ENCODE measurements around the gene PCDH1. TPM values are rescaled to one million over a fixed set of nuclear protein-coding genes. Genes with fewer than 3 reads are reported as not detected.
"Not testable (repeated sequence)": the region's sequence is repeated elsewhere in the genome, so short reads cannot be mapped to it uniquely, and the experiment has no call there.

The PCDH1 gene
- total RNA-seq, 1 experiment from 2014 or later, result 41.1 TPM

GRCh38 chr5:141903261-141903660 is 25.1 kb upstream of the PCDH1 start:
- in situ Hi-C loops (cut with HindIII; ENCODE audit: low pct_unique_long_range_greater_than_20kb, low sequenced_read_pairs), result no loop called here
- DNase-seq (ENCODE audit: low read depth), result no peak

GRCh38 chr5:141902015-141902814 is 24.0 kb upstream of the PCDH1 start:
- in situ Hi-C loops (cut with HindIII; ENCODE audit: low pct_unique_long_range_greater_than_20kb, low sequenced_read_pairs), result no loop called here

DNA sequence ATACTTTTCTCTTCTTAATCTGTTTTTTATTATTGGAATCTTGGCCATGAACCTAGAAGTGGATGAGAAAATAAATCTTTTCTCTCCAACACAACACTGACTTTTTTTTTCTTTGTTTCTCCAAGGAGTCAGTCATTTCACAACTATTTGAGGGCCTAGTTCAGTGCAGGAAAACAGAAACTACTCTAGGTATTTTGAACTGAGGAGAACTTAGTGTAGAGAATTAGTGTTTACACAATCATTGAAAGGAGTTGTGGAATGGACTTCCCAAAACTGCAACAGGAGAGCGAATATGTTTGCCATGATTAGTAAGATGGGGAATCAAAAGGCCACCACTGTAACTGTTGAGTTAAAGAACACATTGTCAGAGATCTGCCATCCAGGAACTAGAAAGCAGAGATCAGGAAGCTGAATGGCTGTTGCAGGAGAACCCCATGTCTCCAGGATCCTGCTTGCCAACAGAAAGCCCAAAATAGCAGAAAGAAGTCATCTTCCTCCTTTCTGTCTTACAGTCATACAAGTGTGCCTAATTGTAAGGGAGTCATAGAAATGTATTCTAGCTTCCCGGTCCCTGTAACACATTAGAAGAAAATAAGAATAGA is 20.3 kb upstream of the PCDH1 start:
- DNase-seq (ENCODE audit: low read depth), result no peak
- in situ Hi-C loops (cut with HindIII; ENCODE audit: low pct_unique_long_range_greater_than_20kb, low sequenced_read_pairs), result no loop called here

More at GRCh38 chr5:141902015-141902814, 24.0 kb upstream of the PCDH1 start:
- DNase-seq (ENCODE audit: low read depth), result no peak

DNA sequence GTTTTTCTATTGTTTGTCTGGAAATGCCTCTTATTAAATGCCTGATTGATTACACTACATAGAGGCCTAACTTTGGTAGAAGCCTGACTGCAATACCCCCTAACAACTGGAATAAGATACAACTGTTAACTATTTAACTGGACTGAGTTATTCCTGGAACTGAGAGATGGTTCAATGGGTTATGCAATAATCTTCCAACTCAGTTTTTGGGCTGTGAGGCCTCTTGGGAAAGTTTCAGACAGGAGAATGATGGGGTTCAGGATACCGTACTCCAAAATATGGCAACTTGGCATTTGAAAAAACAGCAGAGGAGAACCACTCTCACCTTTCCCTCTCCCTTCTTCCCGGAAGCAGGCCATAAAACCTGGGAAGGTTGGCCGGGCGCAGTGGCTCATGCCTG is 19.2 kb upstream of the PCDH1 start:
- no peak for DNase-seq (ENCODE audit: low read depth)
- in situ Hi-C loops (cut with HindIII; ENCODE audit: low pct_unique_long_range_greater_than_20kb, low sequenced_read_pairs), result no loop called here

GRCh38 chr5:141890429-141890828 is 12.2 kb upstream of the PCDH1 start:
- in situ Hi-C loops (cut with HindIII; ENCODE audit: low pct_unique_long_range_greater_than_20kb, low sequenced_read_pairs); DNase-seq (ENCODE audit: low read depth): not testable (repeated sequence)

GRCh38 chr5:141889282-141889871 is 11.2 kb upstream of the PCDH1 start:
- DNase-seq (ENCODE audit: low read depth), result no peak
- in situ Hi-C loops (cut with HindIII; ENCODE audit: low pct_unique_long_range_greater_than_20kb, low sequenced_read_pairs), result no loop called here

- in situ Hi-C loops (cut with HindIII; ENCODE audit: low pct_unique_long_range_greater_than_20kb, low sequenced_read_pairs), result no loop called here
These were observed 5.7 kb upstream of the PCDH1 start for GRCh38 chr5:141883892-141884318.

GRCh38 chr5:141883184-141883891 is 5.1 kb upstream of the PCDH1 start:
- peak; percentile 28 for DNase-seq (ENCODE audit: low read depth)
- in situ Hi-C loops (cut with HindIII; ENCODE audit: low pct_unique_long_range_greater_than_20kb, low sequenced_read_pairs), result no loop called here

More at GRCh38 chr5:141883892-141884318, 5.7 kb upstream of the PCDH1 start:
- no peak for DNase-seq (ENCODE audit: low read depth)

DNA sequence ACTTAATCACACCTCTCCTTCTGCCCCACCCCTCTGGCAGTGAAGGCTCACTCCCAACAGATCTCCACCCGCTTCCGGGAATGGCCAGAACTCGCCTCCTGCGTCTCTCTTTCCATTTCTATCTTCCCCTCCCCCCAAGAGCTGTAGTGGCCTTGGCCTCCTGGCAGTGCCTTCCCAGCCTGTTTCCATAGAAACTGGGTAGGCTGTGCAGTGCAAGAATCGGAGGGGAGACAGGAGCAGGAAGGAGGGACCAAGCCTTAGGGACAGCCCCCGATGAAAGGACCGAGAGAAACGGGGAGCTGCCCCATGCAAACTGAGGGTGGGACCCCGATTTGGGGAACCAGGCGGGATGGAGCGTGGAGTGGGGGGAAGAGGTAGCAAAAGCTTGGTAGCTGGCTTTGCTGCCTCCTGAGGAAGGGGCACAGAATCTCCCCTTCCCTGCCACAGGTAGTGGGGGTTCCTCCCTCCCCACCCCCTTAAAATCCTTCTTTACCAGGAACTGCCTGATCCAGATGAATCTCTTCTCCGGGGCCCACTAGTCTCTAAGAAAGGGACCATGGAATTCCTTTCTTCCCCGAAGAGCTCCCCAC is 4.5 kb upstream of the PCDH1 start:
- in situ Hi-C loops (cut with HindIII; ENCODE audit: low pct_unique_long_range_greater_than_20kb, low sequenced_read_pairs), result no loop called here
- DNase-seq (ENCODE audit: low read depth), result no peak

- in situ Hi-C loops (cut with HindIII; ENCODE audit: low pct_unique_long_range_greater_than_20kb, low sequenced_read_pairs), result no loop called here
- no peak for DNase-seq (ENCODE audit: low read depth)
These were observed 3.7 kb upstream of the PCDH1 start for GRCh38 chr5:141881886-141882285.

GRCh38 chr5:141880961-141881801 is 3.0 kb upstream of the PCDH1 start:
- in situ Hi-C loops (cut with HindIII; ENCODE audit: low pct_unique_long_range_greater_than_20kb, low sequenced_read_pairs), result no loop called here

GRCh38 chr5:141879941-141880738 is 1.9 kb upstream of the PCDH1 start:
- DNase-seq (ENCODE audit: low read depth), result no peak
- in situ Hi-C loops (cut with HindIII; ENCODE audit: low pct_unique_long_range_greater_than_20kb, low sequenced_read_pairs), result no loop called here

More at GRCh38 chr5:141880961-141881801, 3.0 kb upstream of the PCDH1 start:
- no peak for DNase-seq (ENCODE audit: low read depth)

DNA sequence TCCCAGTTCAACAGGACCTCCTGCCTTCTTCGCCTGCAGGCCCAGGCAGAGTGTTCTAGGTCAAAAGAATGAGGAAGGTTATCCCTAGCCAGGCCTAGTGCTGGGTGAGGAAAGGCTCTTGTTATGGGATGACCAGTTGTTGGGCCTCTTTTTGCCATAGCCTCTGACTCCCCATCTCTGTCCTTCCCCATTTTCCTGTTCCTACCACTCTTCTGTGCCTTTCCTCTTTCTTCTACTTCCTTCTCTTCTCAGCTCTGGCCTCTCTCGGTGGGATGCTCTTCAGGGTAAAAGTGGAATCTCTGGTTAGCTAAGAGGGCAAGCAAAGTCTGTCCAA is 1.2 kb upstream of the PCDH1 start:
- in situ Hi-C loops (cut with HindIII; ENCODE audit: low pct_unique_long_range_greater_than_20kb, low sequenced_read_pairs), result no loop called here
- DNase-seq (ENCODE audit: low read depth), result no peak

GRCh38 chr5:141878711-141879425 is 658 bp upstream of the PCDH1 start:
- in situ Hi-C loops (cut with HindIII; ENCODE audit: low pct_unique_long_range_greater_than_20kb, low sequenced_read_pairs), result no loop called here
- DNase-seq (ENCODE audit: low read depth), result peak; percentile 94

DNA sequence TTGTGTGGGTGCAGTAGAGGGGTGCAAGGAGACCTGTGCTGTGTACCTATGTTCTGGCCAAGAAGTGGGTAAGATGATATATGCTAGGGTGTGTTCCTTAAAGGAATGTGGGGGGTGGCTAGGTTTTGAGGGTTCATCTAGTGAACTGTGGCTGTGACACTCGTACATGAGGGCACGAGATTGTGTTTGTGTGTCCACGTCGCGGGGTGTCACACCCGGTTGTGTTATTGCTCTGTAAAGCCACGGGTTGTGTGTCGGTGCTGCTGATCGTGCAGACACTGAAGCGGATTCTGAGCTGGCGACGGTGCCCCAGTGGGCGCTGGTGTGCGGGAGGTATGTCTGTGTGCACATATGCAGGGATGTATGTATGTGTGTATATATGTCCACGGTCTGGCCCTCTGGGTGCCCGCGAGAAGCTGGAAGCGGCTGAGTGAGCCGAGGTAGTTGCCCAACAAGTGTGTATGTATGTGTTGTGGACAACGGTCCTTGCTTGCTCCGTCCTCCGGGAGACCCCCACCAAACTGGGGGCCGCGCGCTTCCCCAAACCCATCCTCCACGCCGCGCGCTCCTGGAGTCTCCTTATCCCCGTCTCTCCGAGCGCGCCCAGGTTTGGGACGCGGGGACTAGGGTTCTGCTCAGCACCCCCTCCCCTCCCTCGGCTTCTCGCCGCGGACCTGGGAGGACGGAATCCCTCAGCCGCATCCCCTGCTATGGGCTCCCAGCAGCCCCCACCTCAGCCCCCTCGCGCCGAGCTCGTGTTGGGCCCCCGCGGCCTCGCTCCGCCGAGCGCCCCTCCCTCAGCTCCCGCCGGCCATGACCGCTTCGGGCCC is 639 bp downstream of the PCDH1 start:
- in situ Hi-C loops (cut with HindIII; ENCODE audit: low pct_unique_long_range_greater_than_20kb, low sequenced_read_pairs), result no loop called here
- no peak for DNase-seq (ENCODE audit: low read depth)
